ENCODE results near the gene LZTR1.
"Not testable (repeated sequence)": the region's sequence is repeated elsewhere in the genome, so short reads cannot be mapped to it uniquely, and the experiment has no call there.

LZTR1 gene

GRCh38 chr22:20965888-20966855 lies 15.9 kb upstream of the LZTR1 start:
- DNase-seq: no peak

DNA sequence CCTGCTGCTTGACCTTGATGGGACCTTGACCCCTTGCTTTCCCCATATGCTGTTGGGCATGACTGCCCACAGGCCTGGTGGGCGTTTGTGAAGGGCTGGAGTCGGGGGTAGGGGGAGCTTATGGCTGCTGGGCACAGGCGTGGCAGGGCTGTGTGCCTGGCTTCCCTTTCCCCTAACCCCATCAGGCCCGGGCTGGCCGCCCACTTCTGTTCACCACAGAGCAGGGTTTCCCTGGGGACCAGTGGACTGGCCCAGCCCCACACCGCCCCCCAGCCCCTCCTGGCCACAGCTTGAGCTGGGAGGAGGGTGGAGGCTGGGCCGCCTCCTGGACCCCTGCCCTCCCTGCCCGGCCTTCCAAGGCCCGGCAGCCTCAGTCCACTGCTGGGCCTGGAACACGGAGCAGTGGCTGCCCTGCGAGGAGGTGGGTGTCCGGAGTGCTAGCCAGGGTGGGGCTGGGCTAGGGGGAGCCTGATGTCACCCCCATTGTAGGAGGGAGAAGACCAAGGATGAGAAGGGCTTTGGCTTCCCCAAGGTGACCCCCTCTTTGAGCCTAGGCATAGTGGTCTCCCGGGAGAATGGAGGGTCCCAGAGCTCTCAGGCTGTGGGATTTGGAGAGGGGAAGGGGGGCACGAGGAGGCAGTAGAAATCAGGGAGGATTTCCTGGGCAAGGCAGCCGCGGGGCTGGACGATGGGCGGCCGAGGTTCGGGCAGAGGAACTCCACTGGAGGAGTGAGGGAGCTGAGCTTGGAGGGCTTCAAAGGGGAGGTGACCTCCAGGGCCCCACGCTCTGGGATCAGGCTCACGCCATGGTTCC lies 15.0 kb upstream of the LZTR1 start, which contains the start of gene AIFM3:
TSS of gene AIFM3 (plus strand) at position 373 of the 814 bp plus-strand sequence. CDS start 690 bp downstream, outside the sequence.
- no peak for DNase-seq

DNA sequence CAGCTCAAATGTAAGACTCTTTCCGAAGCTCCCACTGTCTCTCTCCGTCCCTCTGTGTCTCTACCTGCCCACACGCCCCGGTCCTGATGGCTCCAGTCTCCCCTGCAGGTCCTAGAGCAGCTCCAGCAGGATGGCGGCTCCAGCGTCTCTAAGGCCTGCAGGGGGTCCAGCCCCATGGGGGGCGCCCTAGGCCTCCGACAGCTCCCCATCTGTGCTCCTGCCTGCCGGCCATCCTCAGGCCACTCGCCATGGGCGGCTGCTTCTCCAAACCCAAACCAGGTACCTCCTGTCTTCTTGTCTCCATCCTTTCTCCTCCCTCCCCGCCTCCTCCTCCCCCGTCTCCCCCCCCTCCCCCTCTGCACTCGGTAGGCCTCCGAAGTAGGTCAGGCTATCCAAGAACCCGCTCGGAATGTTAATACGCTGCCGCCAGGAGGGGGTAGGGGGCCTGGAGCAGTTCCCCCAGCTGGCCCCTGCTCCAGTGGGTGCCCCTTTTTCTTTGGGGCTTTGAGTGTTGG lies 14.3 kb upstream of the LZTR1 start:
- no peak for DNase-seq

DNA sequence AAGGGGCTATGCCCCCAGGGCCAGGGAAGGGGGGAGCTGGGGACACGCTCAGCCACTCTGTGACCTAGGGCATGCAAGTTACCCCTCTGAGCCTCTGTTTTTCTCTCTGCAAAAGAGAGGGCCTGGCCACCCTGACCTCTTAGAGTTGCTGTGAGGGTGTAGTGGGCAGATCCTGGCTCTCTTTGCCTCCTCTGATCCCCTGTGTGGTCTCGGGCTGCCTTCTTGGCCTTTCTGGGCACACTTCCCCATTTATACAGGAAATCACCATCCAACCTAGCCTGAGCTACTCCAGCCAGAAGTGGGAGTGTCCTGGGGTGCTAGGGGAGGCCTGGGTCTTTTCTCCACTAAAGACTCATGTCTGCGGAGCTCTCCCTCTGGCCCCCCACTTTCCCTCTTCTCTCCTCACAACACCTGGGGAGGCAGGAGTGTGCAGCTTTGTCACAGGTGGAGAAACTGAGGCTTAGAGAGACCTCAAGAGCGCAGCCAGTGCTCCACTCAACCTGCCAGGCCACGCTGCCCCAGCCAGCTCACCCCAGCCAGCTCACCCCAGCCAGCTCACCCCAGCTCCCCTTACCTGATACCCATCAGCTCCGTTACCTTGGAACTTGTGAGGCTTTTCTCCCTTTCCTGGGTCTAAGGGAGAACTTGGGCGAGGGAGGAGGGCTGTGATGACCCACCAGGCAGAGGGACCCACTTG lies 13.7 kb upstream of the LZTR1 start:
- DNase-seq: no peak

- DNase-seq: no peak
Measured at GRCh38 chr22:20970939-20971657, 11.0 kb upstream of the LZTR1 start.

DNA sequence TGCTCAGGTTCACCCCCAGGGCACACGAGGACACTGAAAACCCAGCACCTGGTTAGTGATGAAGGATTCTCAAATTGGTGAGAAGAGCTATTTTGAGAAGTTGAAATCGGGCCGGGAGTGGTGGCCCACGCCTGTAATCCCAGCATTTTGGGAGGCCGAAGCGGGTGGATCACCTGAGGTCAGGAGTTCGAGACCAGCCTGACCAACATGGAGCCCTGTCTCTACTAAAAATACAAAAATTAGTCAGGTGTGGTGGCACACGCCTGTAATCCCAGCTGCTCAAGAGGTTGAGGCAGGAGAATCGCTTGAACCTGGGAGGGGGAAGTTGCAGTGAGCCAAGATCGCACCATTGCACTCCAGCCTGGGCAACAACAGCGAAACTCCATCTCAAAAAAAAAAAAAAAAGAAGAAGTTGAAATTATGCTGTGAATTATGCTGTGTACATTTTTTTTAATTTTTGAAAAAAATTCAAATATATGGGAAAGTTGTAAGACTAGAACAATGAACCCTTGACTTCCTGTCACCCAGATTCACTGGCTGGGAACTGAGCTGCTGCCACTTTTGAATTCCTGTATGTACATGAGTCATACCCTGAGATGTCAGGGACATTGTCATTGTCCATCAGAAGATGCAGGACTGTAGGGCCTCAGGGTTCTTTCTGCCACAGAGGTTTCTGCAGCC lies 9.9 kb upstream of the LZTR1 start:
- DNase-seq: not testable (repeated sequence)

DNA sequence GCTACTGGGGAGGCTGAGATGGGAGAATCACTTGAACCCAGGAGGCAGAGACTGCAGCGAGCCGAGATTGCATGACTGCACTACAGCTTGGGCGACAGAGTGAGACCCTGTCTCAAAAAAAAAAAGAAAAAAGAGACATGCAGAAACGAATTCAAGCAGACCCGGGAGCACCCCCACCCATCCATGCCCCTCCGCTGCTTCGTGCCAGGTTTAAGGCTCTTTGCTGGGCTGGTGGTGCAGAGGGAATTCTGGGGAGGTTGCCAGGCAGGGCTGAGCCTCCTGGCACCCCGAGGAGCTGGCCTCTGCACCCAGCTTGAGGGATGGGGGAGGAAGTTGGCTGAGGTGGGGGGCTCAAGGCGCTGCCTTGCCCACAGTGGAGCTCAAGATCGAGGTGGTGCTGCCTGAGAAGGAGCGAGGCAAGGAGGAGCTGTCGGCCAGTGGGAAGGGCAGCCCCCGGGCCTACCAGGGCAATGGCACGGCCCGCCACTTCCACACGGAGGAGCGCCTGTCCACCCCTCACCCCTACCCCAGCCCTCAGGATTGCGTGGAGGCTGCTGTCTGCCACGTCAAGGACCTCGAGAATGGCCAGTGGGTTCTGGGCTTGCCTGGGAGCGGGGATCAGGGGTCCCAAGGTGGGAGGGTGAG lies 9.0 kb upstream of the LZTR1 start:
- DNase-seq: no peak

DNA sequence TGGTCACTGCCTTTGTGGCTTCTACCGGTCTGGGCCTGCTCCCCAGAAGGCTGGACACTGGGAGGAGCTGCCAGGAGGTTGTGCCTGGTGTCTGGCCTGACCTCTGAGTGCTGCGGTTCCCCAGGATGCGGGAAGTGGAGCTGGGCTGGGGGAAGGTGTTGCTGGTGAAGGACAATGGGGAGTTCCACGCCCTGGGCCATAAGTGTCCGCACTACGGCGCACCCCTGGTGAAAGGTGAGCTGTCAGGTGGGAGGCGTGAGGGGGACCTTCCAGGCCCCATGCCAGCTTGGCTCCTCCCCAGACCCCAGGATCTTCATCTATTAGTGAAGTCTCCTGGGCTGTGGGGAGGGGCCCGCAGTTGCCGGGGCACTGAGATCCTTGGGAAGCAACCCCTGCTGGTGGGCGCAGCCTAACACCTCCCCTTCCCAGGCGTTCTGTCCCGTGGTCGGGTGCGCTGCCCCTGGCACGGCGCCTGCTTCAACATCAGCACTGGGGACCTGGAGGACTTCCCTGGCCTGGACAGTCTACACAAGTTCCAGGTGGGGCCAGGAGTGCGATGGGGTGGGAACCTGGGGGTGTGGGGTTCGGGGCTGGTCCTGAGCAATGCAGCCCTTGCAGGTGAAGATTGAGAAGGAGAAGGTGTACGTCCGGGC lies 8.3 kb upstream of the LZTR1 start:
- DNase-seq: no peak

GRCh38 chr22:20974336-20974955 lies 7.7 kb upstream of the LZTR1 start:
- no peak for DNase-seq

DNA sequence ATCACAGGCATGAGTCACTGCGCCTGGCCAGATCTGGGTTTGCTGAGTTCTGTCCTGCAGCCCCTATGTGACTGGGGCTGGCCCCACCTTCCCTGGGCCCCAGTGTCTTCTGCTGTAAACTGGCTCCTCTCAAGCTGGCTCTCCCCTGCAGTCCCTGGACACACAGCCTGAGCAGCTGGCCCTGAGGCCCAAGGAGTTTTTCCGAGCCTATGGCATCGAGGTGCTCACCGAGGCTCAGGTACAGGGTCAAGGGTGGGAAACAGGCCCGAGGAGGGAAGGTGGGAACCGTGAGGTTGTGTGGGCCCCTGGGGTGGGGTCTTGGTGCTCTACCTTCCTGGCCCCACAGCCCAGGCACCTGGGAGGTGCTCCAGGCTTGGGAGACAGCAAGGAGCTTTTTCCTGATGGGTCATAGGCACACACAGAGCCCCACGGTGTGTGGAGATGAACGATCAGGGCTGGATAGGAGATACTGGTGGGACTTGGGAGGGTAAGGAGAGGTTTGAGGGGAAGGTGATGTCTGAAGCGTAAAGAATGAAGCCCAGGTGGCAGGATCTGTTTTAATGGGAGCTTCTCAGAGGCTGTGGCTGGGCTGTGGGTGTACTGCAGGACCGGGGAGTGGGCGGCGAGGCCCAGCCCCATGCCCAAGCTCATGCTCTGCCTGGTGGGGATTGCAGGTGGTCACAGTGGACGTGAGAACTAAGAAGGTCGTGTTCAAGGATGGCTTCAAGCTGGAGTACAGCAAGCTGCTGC lies 6.4 kb upstream of the LZTR1 start:
- DNase-seq: no peak

GRCh38 chr22:20976291-20976877 lies 5.7 kb upstream of the LZTR1 start:
- no peak for DNase-seq

GRCh38 chr22:20977019-20977418 lies 5.1 kb upstream of the LZTR1 start:
- no peak for DNase-seq

- DNase-seq: no peak
Measured at GRCh38 chr22:20977516-20978170, 4.5 kb upstream of the LZTR1 start.

GRCh38 chr22:20978419-20978818 lies 3.7 kb upstream of the LZTR1 start:
- DNase-seq: no peak

DNA sequence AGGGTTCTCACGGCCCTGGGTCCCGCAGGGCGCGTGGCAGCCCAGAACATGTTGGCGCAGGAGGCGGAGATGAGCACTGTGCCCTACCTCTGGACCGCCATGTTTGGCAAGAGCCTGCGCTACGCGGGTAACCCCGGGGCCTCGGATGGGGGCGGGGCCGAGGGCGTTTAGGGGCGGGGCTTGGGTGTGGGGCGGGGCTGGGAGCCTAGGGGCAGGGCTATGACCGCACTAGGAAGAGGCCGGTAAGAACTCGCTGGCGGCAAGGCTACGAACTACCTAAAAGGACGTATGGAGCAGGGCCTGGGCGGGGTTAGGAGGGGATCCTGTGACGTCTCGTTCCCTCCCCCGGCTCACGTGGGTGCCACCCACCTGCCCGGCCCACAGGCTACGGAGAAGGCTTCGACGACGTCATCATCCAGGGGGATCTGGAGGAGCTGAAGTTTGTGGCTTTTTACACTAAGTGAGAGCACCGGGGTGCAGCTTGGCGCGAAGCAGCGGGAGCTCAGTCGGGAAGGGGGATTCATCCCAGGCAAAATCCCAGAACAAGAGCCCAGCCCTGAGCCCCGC lies 2.8 kb upstream of the LZTR1 start:
- no peak for DNase-seq

DNA sequence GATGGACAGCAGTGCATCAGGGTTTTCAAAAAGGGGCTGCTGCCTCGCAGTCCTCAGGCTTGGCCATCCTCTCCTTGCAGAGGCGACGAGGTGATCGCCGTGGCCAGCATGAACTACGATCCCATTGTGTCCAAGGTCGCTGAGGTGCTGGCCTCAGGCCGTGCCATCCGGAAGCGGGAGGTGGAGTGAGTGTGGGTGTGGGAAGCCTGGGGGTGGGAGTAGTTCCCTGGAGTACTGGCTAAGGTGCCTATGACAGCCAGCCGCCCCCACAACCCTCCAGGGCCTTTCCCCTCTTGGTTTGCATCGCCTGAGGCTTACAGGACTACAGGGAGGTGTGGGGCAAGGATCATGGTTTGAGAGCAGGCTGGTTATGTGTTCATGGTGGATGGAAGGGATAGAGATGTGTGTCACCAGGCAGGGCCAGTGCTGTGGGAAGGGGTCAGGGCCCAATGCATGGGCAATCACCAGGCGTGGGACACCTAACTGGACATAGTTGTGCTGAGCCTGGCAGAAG lies 2.1 kb upstream of the LZTR1 start:
- DNase-seq: no peak

DNA sequence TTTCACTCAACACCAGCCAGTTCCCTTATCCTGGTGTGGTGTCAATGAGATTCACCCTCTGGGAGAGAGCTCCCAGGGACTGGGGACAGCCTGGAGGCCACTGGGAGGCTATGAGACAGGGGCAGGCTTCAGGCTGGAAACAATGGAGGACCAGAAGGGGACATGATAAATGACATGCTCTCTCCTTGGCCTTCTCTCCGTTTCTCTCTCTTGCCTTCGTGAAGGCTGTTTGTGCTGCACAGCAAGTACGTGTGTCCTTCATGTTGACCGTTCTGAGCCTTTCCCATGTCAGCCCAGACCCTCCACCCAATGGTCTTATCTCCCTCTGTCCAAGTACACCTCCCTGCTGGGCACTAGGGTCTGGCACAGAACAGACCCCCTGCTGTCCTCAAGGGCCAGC lies 1.6 kb upstream of the LZTR1 start:
- no peak for DNase-seq
